CD14-positive monocyte (primary cell): ENCODE data around the gene MAPK13. TPM values are rescaled to one million over a fixed set of nuclear protein-coding genes. Genes with fewer than 3 reads are reported as not detected.
"Not testable (repeated sequence)": the region's sequence is repeated elsewhere in the genome, so short reads cannot be mapped to it uniquely, and the experiment has no call there.

ENCODE experiments used
- DNase-seq, 3 donors: peaks; one replicate each; pipeline ENCODE4 v3.0.0-alpha.2; 2011 to 2022
- H2AFZ ChIP-seq: 2 replicates; pipeline ENCODE4 v1.6.0; 2012; ENCODE audit warnings: mild to moderate bottlenecking, low read depth, low read length, inconsistent platforms; ENCODE audit not compliant: insufficient read depth, poor library complexity, severe bottlenecking
- H3K27ac ChIP-seq, 2 donors: 1 replicate in 1 of 2; 2 replicates in 1 of 2; pipeline ENCODE4 v1.5.1; 2012 to 2013; ENCODE audit warnings: low read length in 2 of 2, control low read depth in 1 of 2, inconsistent platforms in 1 of 2, low read depth in 1 of 2, mild to moderate bottlenecking in 1 of 2
- H3K27me3 ChIP-seq, 2 donors: one replicate each; pipeline versions ENCODE4 v1.6.0 to v1.6.1; 2011 to 2013; ENCODE audit warnings: low read length in 2 of 2; ENCODE audit not compliant: control insufficient read depth in 2 of 2, insufficient read depth in 2 of 2
- H3K36me3 ChIP-seq, 2 donors: replicated peaks in 1 of 2; 1 replicate in 1 of 2; 2 replicates in 1 of 2; pipeline versions ENCODE4 v1.5.1 to v1.6.1; 2012 to 2013; ENCODE audit warnings: low read length in 2 of 2, control low read depth in 1 of 2, inconsistent platforms in 1 of 2, mild to moderate bottlenecking in 1 of 2; ENCODE audit not compliant: insufficient read depth in 2 of 2, control insufficient read depth in 1 of 2
- H3K4me1 ChIP-seq, 2 donors: 1 replicate in 1 of 2; 2 replicates in 1 of 2; pipeline versions ENCODE4 v1.5.1 to v1.6.1; 2012 to 2013; ENCODE audit warnings: low read length in 2 of 2, control low read depth in 1 of 2, inconsistent platforms in 1 of 2, mild to moderate bottlenecking in 1 of 2, moderate library complexity in 1 of 2; ENCODE audit not compliant: insufficient read depth in 2 of 2, control insufficient read depth in 1 of 2
- H3K4me2 ChIP-seq: replicated peaks from 2 replicates; pipeline ENCODE3; 2012; ENCODE audit warnings: low read length, moderate library complexity, mild to moderate bottlenecking; ENCODE audit not compliant: poor library complexity, severe bottlenecking; ENCODE audit errors: extremely low read depth
- H3K4me3 ChIP-seq, 3 experiments: fragments of 200-600 bp in 1 of 3; sonication (generic) in 1 of 3; replicated peaks in 1 of 3; 1 replicate in 2 of 3; 2 replicates in 1 of 3; pipeline ENCODE4 v1.5.1; 2011 to 2013; ENCODE audit warnings: low read length in 3 of 3, mild to moderate bottlenecking in 3 of 3, control low read depth in 2 of 3, low read depth in 2 of 3, inconsistent platforms in 1 of 3, moderate library complexity in 1 of 3
- H3K79me2 ChIP-seq: 2 replicates; pipeline ENCODE4 v1.6.0; 2012; ENCODE audit warnings: mild to moderate bottlenecking, control low read depth, inconsistent platforms, low read length, moderate library complexity; ENCODE audit not compliant: insufficient read depth
- H3K9ac ChIP-seq: 2 replicates; pipeline ENCODE4 v1.6.0; 2017; ENCODE audit warnings: low read length, mild to moderate bottlenecking; ENCODE audit not compliant: insufficient read depth, poor library complexity, severe bottlenecking
- H3K9me3 ChIP-seq, 2 donors: replicated peaks in 1 of 2; 1 replicate in 1 of 2; 2 replicates in 1 of 2; pipeline versions ENCODE4 v1.5.1 to v1.6.1; 2012 to 2013; ENCODE audit warnings: low read length in 2 of 2, control low read depth in 1 of 2; ENCODE audit not compliant: control insufficient read depth in 1 of 2, insufficient read depth in 1 of 2
- H4K20me1 ChIP-seq: 2 replicates; pipeline ENCODE4 v1.6.0; 2012; ENCODE audit warnings: mild to moderate bottlenecking, low read length, control low read depth, moderate library complexity; ENCODE audit not compliant: insufficient read depth
- H3K27ac Mint-ChIP-seq, 7 donors: one replicate each; pipeline ENCODE4 v1.8.0; 2020; ENCODE audit warnings: mild to moderate bottlenecking in 7 of 7, mixed read lengths in 7 of 7, moderate library complexity in 6 of 7, inconsistent platforms in 2 of 7
- H3K27me3 Mint-ChIP-seq, 3 donors: one replicate each; pipeline ENCODE4 v1.8.0; 2021 to 2022; ENCODE audit warnings: low read depth in 3 of 3, mild to moderate bottlenecking in 3 of 3, mixed read lengths in 3 of 3, moderate library complexity in 3 of 3, inconsistent platforms in 1 of 3
- H3K36me3 Mint-ChIP-seq, 2 donors: one replicate each; pipeline ENCODE4 v1.8.0; 2020; ENCODE audit warnings: mixed read lengths in 2 of 2, inconsistent platforms in 1 of 2, mild to moderate bottlenecking in 1 of 2
- H3K4me1 Mint-ChIP-seq: one replicate; pipeline ENCODE4 v1.8.0; 2020; ENCODE audit warnings: mild to moderate bottlenecking, mixed read lengths
- H3K4me3 Mint-ChIP-seq, 2 donors: one replicate each; pipeline ENCODE4 v1.8.0; 2020; ENCODE audit warnings: mild to moderate bottlenecking in 2 of 2, mixed read lengths in 2 of 2, moderate library complexity in 1 of 2
- H3K9me3 Mint-ChIP-seq, 7 donors: one replicate each; pipeline ENCODE4 v1.8.0; 2020 to 2022; ENCODE audit warnings: mixed read lengths in 7 of 7, mild to moderate bottlenecking in 6 of 7, moderate library complexity in 6 of 7, inconsistent platforms in 2 of 7
- WGBS: methylation state at CpG from one replicate; pipeline ENCODE4 v1.1.5; 2013; ENCODE audit warnings: missing lambda C conversion rate; ENCODE audit not compliant: insufficient coverage; 5-methylcytosine and 5-hydroxymethylcytosine counted together
- intact Hi-C, 2 donors: fragments of 100-400 bp; cut with micrococcal nuclease; formaldehyde crosslinking; loops; one replicate each; pipeline versions ENCODE4 v1.15.0 to v1.15.1; 2023
- polyA plus RNA-seq, 3 donors: library from polyadenylated mRNA; depleted of rRNA in 1 of 3; unstranded in 2 of 3; stranded (reverse) in 1 of 3; fragments of 300-500 nt in 2 of 3; fragments of >200 nt in 1 of 3; fragmentation: Illumina TruSeq in 2 of 3; gene quantifications; 1 replicate in 2 of 3; 2 replicates in 1 of 3; pipeline ENCODE4 v1.2.3, GENCODE V29; 2012 to 2021
- TF ChIP-seq, protein P1 (sequence below): fragments of 200-600 bp; IDR thresholded peaks from one replicate; pipeline ENCODE4 v1.8.0; 2022; ENCODE audit warnings: antibody characterized with exemption, mild to moderate bottlenecking

MAPK13 gene
- polyA plus RNA-seq, 3 donors = 0.88 to 9.8 (median 2.4) TPM

DNA sequence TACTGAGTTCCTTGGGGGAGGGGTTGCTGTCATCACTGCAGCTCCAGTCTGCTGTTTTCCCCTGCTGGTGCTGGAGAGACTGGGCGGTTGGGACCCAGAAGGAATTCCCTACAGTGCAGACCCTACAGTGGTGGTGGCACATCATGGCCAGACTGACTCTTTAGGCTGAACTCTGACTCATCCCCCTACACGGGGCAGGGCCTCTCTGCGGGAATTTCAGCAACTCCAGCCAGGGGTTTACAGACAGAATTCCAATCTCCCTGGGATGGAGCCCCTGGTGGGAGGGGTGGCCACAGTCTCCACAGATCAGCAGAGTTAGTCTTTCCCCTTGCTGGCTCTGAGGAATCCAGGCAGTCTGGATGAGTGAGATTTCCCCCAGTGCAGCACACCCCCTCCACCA, 46.9 kb upstream of the MAPK13 start:
- TF ChIP-seq, protein P1, sequence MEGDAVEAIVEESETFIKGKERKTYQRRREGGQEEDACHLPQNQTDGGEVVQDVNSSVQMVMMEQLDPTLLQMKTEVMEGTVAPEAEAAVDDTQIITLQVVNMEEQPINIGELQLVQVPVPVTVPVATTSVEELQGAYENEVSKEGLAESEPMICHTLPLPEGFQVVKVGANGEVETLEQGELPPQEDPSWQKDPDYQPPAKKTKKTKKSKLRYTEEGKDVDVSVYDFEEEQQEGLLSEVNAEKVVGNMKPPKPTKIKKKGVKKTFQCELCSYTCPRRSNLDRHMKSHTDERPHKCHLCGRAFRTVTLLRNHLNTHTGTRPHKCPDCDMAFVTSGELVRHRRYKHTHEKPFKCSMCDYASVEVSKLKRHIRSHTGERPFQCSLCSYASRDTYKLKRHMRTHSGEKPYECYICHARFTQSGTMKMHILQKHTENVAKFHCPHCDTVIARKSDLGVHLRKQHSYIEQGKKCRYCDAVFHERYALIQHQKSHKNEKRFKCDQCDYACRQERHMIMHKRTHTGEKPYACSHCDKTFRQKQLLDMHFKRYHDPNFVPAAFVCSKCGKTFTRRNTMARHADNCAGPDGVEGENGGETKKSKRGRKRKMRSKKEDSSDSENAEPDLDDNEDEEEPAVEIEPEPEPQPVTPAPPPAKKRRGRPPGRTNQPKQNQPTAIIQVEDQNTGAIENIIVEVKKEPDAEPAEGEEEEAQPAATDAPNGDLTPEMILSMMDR = no peak
- Histone ChIP-seq H3K4me2 (no peak overlapping the region), H3K79me2 (peaks cover 73% of the 10 kb centered on the region), H3K9me3 (no peaks in the 10 kb centered on the region), H4K20me1 (peaks cover 70% of the 10 kb centered on the region), H3K9ac (no peak overlapping the region), H3K27me3 (no peaks in the 10 kb centered on the region), H3K4me1 (no peaks in the 10 kb centered on the region), H3K4me3 (no peak overlapping the region), H3K36me3 (peaks cover 65 to 77% of the 10 kb centered on the region in 2 donors), H2AFZ (no peak overlapping the region), H3K27ac (no peak overlapping the region)
- DNase-seq = no peak
- H3K9me3 Mint-ChIP-seq = peaks cover 0 to 12% (median 7%) of the 10 kb centered on the region in 7 donors
- no peaks in the 10 kb centered on the region for H3K4me1 Mint-ChIP-seq
- H3K4me3 Mint-ChIP-seq = no peak overlapping the region
- H3K27me3 Mint-ChIP-seq = no peaks in the 10 kb centered on the region
- H3K27ac Mint-ChIP-seq = no peak overlapping the region
- WGBS = 80% methylated on average over 1 of the region's 3 CpGs
- H3K36me3 Mint-ChIP-seq = peaks cover 69 to 90% of the 10 kb centered on the region in 2 donors
- intact Hi-C loops = no loop called here

GRCh38 chr6:36088204-36088603, 42.1 kb upstream of the MAPK13 start:
- DNase-seq, H3K4me2 ChIP-seq, H3K4me1 ChIP-seq, H3K9ac ChIP-seq, H3K27ac ChIP-seq, H3K27me3 Mint-ChIP-seq, H2AFZ ChIP-seq, H3K4me3 ChIP-seq, H3K4me1 Mint-ChIP-seq, H3K4me3 Mint-ChIP-seq, H3K9me3 ChIP-seq, H3K9me3 Mint-ChIP-seq, intact Hi-C loops, H3K27me3 ChIP-seq: not testable (repeated sequence)
- H3K79me2 ChIP-seq = peaks cover 62% of the 10 kb centered on the region
- Mint-ChIP-seq H3K36me3 (peaks cover 61 to 85% of the 10 kb centered on the region in 2 donors), H3K27ac (peak overlapping the region in 1 of 7 donors; percentile 59)
- peaks cover 34 to 72% of the 10 kb centered on the region in 2 donors for H3K36me3 ChIP-seq
- WGBS = 100% methylated on average over 1 of the region's 5 CpGs
- peaks cover 62% of the 10 kb centered on the region for H4K20me1 ChIP-seq
